Ramos (cell line): ENCODE data around the gene SLC6A18.
"Not testable (repeated sequence)": the region's sequence is repeated elsewhere in the genome, so short reads cannot be mapped to it uniquely, and the experiment has no call there.

Experiments
- in situ Hi-C: fragments of 300-500 bp; cut with MboI; formaldehyde crosslinking; loops from one replicate; pipeline ENCODE4 v1.14.3; 2022; ENCODE audit warnings: low sequenced_read_pairs; ENCODE audit not compliant: unreplicated experiment

Gene SLC6A18

DNA sequence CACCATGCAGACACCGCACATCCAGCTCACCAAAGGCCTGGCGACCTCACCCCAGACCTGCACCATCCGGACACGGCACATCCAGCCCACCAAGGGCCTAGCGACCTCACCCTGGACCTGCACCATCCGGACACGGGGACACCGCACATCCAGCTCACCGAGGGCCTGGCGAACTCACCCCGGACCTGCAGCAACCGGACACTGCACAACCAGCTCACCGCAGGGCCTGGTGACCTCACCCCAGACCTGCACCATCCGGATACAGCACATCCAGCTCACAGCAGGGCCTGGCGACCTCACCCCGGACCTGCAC, 58.5 kb downstream of the SLC6A18 start:
- in situ Hi-C loops = not testable (repeated sequence)

DNA sequence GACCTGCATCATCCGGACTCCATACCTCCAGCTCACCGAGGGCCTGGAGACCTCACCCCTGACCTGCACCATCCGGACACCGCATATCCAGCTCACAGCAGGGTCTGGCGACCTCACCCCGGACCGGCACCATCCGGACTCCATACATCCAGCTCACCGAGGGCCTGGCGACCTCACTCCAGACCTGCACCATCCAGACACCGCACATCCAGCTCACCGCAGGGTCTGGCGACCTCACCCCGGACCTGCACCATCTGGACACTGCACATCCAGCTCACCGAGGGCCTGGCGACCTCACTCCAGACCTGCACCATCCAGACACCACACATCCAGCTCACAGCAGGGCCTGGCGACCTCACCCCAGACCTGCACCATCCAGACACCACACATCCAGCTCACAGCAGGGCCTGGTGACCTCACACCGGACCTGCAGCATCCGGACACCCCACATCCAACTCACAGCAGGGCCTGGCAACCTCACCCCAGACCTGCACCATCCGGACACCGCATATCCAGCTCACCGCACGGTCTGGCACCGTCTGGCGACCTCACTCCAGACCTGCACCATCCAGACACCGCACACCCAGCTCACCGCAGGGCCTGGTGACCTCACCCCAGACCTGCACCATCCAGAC, 59.3 kb downstream of the SLC6A18 start:
- in situ Hi-C loops = not testable (repeated sequence)

DNA sequence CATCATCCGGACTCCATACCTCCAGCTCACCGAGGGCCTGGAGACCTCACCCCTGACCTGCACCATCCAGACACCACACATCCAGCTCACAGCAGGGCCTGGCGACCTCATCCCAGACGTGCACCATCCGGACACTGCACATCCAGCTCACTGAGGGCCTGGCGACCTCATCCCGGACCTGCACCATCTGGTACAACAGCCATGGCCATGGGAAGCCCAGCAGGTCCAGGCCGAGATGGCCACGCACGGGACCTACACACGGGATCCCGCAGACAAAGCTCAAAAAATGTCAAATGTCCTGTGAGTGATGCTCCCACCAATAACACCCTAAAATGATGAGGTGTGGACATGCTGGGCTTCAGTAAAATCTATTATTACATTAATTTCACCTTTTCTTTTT, 60.0 kb downstream of the SLC6A18 start:
- in situ Hi-C loops = no loop called here

DNA sequence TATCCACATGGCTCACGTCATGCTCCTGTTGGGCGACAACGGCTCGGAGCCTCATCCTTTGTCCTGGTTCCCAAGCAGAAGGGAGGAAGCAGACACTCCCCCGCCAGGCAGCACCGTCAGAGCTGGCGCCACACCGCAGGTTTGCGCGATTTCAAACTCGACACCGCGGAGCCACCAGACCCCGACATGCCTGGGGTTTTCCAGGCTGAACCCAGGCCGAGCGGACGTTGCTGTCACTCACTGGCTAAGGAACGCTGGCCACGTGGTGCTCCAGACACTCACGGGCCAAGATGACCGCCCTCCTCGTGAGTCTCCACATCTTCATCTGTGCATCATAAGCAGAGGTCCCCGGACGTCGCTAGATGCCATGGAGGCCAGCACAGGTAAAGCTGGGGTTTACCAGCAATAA, 60.7 kb downstream of the SLC6A18 start:
- in situ Hi-C loops = no loop called here

DNA sequence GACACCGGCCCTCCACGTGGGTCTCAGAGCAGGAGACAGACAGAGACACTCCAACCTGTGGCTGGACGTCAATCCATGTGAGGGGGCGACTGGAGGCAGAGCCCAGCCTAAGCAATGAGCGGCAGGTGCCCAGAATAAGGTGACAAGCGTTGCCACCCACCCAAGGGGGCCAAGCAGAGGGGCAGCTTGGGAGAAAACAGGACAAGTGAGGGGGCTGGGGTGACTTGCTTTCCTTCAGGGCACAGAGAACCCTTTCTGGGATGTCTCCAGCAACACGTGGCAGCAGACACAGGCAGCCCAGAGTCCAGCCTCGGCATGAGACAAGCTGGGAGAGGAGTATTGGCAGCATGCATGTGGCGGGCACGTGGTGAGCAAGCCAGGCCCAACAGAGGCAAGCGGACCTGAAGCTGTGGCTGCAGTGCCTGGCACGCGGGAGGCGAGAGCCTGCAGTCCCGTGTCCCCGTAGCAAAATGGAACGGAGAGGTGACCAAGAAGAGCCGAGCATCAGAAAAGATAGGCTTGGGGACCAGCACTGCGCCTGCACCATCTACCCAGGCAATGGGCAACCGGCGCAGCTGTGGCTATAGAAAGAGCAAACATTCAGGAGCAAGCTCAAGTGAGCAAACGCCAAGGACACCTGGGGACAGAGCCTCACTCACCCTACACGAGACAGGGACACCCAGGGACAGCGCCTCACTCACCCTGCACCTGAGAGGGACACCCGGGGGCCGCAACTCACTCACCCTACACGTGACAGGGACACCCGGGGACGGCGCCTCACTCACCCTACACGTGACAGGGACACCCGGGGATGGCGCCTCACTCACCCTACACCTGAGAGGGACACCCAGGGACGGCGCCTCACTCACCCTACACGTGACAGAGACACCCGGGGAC, 63.5 kb downstream of the SLC6A18 start:
- in situ Hi-C loops = no loop called here

DNA sequence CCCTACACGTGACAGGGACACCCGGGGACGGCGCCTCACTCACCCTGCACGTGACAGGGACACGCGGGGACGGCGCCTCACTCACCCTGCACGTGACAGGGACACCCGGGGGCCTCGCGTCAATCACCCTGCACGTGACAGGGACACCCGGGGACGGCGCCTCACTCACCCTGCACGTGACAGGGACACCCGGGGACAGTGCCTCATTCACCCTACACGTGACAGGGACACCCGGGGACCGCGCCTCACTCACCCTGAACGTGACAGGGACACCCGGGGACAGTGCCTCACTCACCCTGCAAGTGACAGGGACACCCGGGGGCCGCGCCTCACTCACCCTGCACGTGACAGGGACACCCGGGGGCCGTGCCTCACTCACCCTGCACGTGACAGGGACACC, 64.4 kb downstream of the SLC6A18 start:
- in situ Hi-C loops = not testable (repeated sequence)

DNA sequence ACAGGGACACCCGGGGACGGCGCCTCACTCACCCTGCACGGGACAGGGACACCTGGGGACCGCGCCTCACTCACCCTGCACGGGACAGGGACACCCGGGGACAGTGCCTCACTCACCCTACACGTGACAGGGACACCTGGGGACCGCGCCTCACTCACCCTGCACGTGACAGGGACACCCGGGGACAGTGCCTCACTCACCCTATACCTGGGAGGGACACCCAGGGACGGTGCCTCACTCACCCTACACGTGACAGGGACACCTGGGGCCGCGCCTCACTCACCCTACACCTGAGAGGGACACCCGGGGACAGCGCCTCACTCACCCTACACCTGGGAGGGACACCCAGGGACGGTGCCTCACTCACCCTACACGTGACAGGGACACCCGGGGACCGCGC, 65.8 kb downstream of the SLC6A18 start:
- in situ Hi-C loops = not testable (repeated sequence)

DNA sequence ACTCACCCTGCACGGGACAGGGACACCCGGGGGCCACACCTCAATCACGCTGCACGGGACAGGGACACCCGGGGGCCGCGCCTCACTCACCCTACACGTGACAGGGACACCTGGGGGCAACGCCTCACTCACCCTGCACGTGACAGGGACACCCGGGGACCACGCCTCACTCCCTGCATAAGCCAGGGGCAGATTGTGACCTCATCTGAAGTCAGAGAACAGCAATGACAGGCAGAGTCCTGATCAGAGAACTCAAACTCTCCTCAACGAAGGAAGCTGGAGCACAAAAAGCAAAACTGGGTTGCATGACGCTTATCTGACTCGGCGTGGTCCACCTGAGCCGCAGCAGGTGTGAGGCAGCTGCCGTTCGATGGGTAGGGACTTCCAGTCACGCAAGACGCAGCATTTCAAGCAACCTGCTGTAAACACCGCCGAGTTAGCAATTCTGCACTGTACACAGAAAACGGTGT, 66.5 kb downstream of the SLC6A18 start:
- in situ Hi-C loops = no loop called here

DNA sequence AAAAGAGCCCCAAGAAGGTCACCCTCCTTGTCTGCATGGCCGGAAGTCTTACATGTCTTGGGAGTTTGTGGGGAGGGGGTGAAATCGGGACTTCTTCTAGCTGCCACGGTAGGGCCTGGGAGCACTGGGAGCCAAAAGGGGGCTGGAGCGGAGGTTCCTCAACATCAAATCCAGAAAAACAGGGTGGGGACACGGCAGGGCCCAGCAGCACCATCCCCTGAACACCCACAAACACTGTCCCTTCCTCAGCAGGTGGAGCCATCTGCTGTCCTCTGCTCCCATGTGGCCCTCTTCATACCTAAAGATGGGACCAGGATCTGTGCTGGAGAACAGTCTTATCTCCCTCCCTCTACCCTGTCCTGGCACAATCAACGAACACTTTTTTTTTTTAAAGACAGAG, 67.0 kb downstream of the SLC6A18 start:
- in situ Hi-C loops = no loop called here

DNA sequence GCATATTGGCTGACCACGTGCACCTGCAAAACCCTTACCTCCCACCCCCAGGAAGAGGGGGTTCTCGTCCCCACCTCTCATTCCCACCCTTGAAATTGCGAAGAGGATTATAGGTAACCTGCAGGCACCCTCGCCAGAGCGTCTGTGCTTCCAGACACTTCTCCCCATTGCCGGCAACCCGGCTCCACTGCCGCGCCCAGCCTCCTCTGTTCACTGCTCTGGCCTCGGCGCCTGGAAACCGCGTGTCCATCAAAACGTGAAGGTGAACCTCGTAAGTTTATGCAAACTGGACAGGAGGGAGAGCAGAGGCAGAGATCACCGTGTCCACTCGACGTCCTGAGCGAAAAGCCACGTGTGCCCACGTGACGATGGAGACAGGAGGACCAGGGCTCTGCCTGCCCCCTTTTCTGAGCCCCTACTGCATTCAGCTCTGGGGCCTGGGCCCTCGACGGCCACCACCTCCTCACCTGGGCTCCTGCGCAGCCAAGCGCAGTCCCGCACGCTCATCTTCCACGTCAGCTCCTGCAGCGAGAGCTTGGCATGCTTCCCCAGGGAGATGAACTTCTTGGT, 67.8 kb downstream of the SLC6A18 start:
- in situ Hi-C loops = no loop called here

DNA sequence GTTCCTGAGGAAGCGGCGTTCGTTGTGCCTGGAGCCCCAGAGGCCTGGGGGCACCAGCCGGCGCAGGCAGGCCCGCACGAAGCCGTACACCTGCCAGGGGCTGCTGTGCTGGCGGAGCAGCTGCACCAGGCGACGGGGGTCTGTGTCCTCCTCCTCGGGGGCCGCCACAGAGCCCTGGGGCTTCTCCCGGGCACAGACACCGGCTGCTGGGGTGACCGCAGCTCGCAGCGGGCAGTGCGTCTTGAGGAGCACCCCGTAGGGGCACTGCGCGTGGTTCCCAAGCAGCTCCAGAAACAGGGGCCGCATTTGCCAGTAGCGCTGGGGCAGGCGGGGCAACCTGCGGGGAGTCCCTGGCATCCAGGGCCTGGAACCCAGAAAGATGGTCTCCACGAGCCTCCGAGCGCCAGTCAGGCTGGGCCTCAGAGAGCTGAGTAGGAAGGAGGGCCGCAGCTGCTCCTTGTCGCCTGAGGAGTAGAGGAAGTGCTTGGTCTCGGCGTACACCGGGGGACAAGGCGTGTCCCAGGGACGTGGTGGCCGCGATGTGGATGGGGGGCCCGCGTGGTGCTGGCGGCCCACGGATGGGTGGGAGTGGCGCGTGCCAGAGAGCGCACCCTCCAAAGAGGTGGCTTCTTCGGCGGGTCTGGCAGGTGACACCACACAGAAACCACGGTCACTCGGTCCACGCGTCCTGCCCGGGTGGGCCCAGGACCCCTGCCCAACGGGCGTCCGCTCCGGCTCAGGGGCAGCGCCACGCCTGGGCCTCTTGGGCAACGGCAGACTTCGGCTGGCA, 68.4 kb downstream of the SLC6A18 start:
- in situ Hi-C loops = no loop called here

DNA sequence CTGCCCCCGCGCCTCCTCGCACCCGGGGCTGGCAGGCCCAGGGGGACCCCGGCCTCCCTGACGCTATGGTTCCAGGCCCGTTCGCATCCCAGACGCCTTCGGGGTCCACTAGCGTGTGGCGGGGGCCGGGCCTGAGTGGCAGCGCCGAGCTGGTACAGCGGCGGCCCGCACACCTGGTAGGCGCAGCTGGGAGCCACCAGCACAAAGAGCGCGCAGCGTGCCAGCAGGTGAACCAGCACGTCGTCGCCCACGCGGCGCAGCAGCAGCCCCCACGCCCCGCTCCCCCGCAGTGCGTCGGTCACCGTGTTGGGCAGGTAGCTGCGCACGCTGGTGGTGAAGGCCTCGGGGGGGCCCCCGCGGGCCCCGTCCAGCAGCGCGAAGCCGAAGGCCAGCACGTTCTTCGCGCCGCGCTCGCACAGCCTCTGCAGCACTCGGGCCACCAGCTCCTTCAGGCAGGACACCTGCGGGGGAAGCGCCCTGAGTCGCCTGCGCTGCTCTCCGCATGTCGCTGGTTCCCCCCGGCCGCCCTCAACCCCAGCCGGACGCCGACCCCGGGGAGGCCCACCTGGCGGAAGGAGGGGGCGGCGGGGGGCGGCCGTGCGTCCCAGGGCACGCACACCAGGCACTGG, 69.1 kb downstream of the SLC6A18 start:
- in situ Hi-C loops = no loop called here

DNA sequence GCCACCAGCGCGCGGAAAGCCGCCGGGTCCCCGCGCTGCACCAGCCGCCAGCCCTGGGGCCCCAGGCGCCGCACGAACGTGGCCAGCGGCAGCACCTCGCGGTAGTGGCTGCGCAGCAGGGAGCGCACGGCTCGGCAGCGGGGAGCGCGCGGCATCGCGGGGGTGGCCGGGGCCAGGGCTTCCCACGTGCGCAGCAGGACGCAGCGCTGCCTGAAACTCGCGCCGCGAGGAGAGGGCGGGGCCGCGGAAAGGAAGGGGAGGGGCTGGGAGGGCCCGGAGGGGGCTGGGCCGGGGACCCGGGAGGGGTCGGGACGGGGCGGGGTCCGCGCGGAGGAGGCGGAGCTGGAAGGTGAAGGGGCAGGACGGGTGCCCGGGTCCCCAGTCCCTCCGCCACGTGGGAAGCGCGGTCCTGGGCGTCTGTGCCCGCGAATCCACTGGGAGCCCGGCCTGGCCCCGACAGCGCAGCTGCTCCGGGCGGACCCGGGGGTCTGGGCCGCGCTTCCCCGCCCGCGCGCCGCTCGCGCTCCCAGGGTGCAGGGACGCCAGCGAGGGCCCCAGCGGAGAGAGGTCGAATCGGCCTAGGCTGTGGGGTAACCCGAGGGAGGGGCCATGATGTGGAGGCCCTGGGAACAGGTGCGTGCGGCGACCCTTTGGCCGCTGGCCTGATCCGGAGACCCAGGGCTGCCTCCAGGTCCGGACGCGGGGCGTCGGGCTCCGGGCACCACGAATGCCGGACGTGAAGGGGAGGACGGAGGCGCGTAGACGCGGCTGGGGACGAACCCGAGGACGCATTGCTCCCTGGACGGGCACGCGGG, 69.9 kb downstream of the SLC6A18 start, which contains the start of gene TERT:
TERT (minus strand) TSS at position 234 of the 815 bp plus-strand sequence; CDS start at position 155, 79 bp downstream.
- in situ Hi-C loops = no loop called here

DNA sequence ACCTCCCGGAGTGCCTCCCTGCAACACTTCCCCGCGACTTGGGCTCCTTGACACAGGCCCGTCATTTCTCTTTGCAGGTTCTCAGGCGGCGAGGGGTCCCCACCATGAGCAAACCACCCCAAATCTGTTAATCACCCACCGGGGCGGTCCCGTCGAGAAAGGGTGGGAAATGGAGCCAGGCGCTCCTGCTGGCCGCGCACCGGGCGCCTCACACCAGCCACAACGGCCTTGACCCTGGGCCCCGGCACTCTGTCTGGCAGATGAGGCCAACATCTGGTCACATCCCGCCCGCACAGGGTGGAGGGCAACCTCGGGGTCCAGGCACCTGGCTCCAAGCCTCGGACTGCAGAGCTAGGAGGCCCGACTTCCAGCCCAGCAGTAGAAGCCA, 70.5 kb downstream of the SLC6A18 start:
- in situ Hi-C loops = no loop called here
